GM12873 (cell line): ENCODE results near the gene D2HGDH.

Experiments
- CTCF ChIP-seq: IDR thresholded peaks from 2 replicates; pipeline ENCODE4 v1.5.1; 2012; ENCODE audit warnings: low read depth, mild to moderate bottlenecking, moderate library complexity, low read length, control low read depth; ENCODE audit not compliant: insufficient read depth; ENCODE audit errors: missing control alignments

Gene D2HGDH

GRCh38 chr2:241720099-241720498, 14.3 kb upstream of the D2HGDH start:
- no peak for TF ChIP-seq CTCF

- TF ChIP-seq CTCF = no peak
Measured at GRCh38 chr2:241720560-241720959, 13.9 kb upstream of the D2HGDH start.

- no peak for TF ChIP-seq CTCF
Measured at GRCh38 chr2:241721852-241722251, 12.6 kb upstream of the D2HGDH start.

- TF ChIP-seq CTCF = no peak
Measured at GRCh38 chr2:241722896-241723454, 11.5 kb upstream of the D2HGDH start.

- peak; percentile 20 for TF ChIP-seq CTCF
Measured at GRCh38 chr2:241724259-241724974, 10.0 kb upstream of the D2HGDH start.

GRCh38 chr2:241724975-241725870, 9.2 kb upstream of the D2HGDH start:
- no peak for TF ChIP-seq CTCF

- no peak for TF ChIP-seq CTCF
Measured at GRCh38 chr2:241726459-241726858, 8.0 kb upstream of the D2HGDH start.
